IPS-18c (cell line): Measurements from ENCODE around the gene UBE2D4.

Experiments used
- H3K4me3 ChIP-seq: 2 replicates; pipeline ENCODE4 v1.7.0; 2013; ENCODE audit warnings: low read depth, mild to moderate bottlenecking, low read length, moderate library complexity; ENCODE audit not compliant: insufficient read depth
- H3K9me3 ChIP-seq: one replicate; pipeline ENCODE4 v1.6.1; 2013; ENCODE audit warnings: mild to moderate bottlenecking, low read length, moderate library complexity; ENCODE audit not compliant: control insufficient read depth, insufficient read depth

The UBE2D4 gene

DNA sequence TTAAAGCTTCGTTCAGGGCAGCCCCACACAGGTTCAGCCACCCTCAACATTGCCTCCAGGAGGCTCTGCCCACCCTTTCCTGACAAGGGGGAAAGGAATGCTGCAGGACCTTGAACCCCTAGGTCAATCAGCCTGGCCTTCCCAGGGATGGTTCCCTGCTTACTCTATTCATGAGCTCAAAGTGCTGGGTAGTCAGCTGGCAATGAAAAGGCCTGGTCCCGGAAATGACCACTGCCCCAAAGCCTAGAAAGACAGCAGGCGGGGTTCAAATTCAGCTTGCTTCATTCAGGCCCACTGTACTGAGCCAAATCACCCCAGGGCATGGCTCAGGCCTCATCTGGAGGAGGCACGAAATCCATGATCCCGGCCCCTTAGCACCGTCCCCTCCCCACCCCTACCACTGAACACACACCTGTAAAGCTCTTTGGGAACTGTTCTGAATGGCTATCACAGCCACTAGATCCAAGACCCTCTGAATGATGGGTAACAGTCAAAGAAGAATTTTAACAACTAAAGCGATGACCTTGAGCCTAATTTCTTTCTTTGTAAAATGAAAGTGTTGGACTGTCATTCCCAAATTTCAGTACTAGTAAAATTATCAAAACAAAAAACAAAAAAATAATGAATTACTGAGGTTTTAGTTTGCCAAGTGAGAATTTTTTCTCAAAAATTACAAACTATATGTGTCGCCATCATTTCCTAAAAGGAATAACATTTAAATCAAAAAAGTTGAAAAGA lies 20.9 kb upstream of the UBE2D4 start:
- no peaks in the 10 kb centered on the region for H3K9me3 ChIP-seq
- H3K4me3 ChIP-seq = peak overlapping the region; percentile 69

DNA sequence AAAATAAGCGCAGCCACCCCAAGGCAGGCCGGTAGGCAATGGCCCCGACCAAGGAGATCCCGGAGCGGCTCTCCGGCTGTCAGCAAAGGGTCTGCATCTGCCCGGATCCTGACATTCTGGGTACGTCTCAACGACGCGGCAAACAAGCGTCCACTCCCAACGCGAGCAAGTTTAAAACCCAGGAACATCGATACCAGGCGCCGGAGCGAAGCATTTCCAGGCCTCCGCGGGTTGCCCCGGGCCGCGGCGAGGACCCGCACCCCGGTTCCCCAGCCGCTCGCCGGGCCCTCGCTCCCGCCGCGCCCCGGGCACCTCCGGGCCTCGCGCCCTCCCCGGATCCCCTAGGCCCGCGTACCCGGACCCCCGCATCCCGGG lies 20.3 kb upstream of the UBE2D4 start:
- H3K9me3 ChIP-seq = no peaks in the 10 kb centered on the region

DNA sequence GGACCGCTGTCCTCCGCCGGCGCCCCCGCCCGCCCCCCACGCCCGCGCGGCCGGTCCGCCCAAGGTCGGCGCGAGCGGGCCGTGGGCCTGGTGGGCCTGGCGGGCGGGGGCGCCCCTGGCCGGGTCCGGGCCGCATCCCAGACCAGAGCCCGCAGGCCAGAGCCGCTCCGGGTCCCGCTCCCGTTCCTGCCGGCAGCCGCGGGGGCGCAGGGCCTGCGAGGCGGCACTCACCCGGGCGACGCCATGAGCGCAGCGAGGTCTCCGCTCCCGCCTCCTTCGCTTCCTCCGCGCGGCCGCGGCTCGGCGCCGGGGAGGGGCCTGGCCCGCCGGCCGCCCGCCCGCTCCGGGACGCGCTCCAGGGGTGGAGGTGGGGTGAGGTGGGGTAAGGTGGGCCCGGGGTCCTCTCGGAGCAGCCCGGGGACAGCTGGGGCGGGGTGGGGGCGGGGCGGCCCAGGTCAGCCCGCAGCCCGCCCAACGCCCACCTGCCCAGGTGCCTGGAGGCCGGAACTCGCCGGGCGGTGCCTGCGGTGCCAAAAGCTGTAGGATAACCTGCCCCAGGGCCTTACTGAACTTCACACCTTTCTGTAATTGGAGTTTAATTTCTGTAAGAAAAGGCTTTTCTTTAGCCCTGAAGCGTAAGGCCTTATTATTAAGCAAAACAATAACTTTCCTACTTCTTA lies 19.8 kb upstream of the UBE2D4 start, which contains the start of gene URGCP:
Gene URGCP (minus strand): TSS at position 266 of the 680 bp plus-strand sequence. CDS start 21 bp downstream, at position 245.
- H3K9me3 ChIP-seq = no peaks in the 10 kb centered on the region
- H3K4me3 ChIP-seq = peak within 1 kb of the TSS; percentile 69

More for the DNA sequence above, 20.3 kb upstream of the UBE2D4 start:
- peak overlapping the region; percentile 69 for H3K4me3 ChIP-seq

DNA sequence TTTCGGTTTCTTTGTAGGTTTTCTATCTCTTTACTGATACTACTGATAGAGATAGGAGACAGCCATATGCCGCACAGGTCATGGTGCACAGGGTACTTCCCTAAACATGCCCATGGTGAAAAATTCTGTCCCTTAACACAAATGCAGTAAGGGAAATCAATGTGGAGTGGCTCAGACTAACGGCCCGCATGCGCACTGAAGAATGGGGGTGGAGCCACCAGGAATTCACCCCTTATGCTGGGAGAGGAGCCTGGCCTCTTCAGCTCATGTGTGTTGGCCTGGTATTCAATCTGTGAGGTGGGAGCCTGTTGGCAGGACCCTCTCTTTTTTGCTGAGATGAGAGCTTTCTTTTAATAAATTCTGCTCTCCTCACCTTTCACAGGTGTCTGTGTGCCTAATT lies 11.4 kb upstream of the UBE2D4 start:
- H3K9me3 ChIP-seq = peaks cover 5% of the 10 kb centered on the region
- no peak overlapping the region for H3K4me3 ChIP-seq

DNA sequence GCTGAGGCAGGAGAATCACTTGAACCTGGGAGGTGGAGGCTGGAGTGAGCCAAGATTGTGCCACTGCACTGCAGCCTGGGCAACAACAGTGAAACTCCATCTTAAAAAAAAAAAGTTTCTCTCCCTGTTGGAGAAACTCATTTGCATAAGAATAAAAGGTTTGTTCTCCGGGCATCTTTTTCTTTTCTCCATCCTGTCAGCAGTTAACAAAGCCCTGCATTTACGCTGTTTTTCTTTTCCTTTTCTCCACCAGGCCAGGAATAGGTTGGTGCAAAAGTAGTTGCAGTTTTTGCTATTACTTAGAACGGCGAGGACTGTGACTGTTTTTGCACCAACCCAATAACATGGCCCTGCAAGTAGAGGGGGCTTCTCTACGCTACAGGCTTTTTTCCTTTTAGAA lies 10.3 kb upstream of the UBE2D4 start:
- Histone ChIP-seq H3K9me3 (peaks cover 5% of the 10 kb centered on the region), H3K4me3 (no peak overlapping the region)

DNA sequence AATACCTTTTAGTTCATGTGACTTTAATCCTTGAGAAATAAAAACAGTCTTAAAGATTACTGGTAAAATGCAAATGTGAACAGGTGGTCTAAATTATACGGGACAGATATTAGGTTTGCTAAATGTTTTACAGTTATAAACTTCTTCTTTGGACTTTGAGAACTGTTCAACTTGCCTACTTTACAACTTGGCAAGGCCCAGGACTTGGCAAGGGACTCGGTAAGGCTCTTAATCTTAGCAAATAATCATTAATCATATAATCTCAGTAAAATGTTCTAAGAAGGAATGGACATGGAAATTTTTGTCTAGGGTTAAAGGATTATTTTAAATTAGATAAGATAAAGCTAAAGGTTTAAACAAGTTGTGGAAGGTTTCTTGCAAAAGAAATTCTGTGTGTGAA lies 4.8 kb upstream of the UBE2D4 start:
- Histone ChIP-seq H3K9me3 (peaks cover 2% of the 10 kb centered on the region), H3K4me3 (no peak overlapping the region)

DNA sequence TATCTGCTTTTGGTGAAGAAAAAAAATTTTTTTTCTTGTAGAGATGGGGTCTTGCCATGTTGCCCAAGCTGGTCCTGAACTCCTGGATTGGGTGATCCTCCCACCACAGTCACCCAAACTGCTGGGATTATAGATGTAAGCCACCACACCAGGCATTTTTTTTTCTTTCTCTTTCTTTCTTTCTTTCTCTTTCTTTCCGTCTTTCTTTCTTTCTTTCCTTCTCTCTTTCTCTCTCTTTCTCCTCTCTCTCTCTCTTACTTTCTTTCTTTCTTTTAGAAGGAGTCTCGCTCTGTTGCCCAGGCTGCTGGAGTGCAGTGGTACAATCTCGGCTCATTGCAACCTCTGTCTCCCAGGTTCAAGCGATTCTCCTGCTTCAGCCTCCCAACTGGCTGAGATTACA lies 3.5 kb upstream of the UBE2D4 start:
- Histone ChIP-seq H3K4me3 (no peak overlapping the region), H3K9me3 (no peaks in the 10 kb centered on the region)

DNA sequence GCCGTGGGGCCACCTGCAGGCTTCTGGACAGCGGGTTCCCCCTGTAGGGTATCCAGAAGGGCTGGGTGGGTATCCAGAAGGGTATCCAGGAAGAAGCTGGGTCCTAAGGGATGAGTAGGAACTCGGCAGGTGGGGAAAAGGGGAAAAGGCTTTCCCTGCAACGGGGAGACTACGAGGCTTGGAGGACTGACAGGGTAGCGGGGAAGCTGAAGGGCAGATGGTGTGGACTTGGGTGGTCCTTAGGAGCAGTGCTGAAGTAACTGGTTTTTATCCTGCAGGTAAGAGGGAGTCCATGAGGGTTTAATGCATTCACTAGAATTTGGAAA lies 525 bp downstream of the UBE2D4 start:
- Histone ChIP-seq H3K9me3 (no peaks in the 10 kb centered on the region), H3K4me3 (peak overlapping the region; percentile 38)

DNA sequence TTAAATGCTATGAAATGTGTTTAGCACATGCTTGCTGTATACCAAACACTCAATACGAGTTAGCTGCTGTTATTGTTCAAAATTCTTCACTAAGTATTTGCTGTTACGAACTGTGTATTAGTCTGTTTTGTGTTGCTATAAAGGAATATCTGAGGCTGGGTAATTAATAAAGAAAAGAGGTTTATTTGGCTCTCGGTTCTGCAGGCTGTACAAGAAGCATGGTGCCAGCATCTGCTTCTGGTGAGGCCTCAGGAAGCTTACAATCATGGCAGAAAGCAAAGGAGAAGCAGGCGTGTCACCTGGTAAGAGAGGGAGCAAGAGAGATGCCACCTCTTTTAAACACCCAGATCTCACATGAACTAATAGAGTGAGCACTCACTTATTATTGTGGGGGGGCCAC lies 1.6 kb downstream of the UBE2D4 start:
- H3K4me3 ChIP-seq = no peak overlapping the region
- no peaks in the 10 kb centered on the region for H3K9me3 ChIP-seq

DNA sequence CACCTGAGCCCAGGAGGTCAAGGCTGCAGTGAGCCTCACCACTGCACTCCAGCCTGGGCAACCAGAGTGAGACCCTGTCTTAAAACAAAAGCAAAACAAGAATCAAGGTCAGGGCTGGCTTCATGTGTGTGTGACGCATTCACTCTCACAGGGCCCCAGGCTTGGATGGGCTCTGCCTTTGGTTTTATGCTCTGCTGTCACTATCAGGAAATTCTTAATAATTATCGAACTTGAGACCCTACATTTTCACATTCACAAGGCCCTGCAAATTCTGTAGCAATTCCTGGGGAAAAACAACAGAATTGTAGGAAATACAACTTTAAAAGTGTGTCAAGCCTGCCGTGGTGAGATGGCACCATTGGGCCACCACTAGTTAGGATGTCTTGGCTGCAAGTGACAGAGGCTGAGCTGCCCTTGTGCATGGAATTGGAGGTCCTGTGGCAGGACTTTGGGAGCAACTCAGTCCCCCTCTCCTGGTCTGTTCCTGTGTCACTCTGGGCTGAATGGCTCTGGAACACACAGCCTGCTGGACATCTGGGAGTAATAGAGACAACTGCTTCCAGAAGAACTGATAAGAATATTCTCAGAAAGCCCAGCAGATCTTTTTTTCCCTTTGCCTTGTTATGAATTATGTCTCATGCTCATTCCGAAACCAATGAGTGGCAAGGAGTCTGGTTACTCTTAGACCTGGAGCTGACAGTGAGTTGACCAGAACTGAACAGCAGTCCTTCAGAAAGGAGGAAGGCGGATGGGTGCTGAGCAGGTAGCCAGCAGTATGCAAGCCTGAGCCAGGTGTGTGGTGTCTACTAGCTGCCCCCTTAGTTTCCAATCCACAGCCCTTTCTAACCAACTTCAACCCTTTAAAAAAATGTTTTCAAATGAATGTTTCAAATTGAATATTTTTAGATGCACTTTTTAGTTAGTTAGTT lies 3.6 kb downstream of the UBE2D4 start:
- Histone ChIP-seq H3K4me3 (no peak overlapping the region), H3K9me3 (no peaks in the 10 kb centered on the region)

DNA sequence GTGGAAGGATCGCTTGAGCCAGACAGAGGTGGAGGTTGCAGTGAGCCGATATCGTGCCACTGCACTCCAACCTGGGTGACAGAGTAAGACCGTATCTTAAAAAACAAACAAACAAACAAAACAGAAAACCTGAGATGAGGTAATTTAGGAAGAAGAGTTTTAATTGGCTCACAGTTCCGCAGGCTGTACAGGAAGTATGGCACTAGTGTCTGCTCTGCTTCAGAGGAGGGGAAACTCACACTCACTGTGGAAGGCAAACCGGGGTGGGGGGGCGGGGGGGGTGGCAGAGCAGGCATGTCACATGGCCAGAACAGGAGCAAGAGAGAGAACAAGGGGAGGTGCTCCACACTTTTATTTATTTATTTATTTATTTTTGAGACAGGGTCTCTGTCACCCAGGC lies 5.1 kb downstream of the UBE2D4 start:
- no peaks in the 10 kb centered on the region for H3K9me3 ChIP-seq
- no peak overlapping the region for H3K4me3 ChIP-seq

DNA sequence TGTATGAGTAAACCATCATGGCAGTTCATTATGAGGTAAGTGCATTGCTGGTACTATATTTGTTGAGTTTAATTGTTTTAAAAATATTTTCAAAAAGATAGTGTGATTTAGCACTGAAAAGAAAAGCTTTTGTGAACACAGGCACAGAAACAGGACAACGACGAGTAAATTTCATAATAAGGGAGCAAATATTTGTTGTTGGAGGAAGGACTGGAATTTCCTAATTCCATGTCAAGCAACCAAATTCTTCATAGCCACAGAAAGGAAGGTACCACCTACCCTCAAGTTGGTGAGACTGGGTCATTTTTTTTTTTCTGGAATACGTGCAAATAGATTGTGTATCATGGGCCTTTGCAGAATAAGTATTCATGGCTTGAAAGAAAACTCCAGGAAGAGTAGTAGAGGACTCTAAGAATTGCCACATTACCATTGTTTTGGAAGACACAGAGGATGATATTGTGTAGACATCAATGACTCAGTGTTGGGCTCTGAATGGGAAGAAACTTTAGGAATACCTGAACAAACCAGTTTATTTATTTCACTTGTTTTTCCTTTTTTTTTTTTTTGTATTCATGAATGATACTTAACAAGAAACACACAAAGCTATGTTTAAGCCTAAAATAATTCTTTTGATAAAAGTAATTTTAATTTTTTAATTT lies 7.8 kb downstream of the UBE2D4 start:
- no peaks in the 10 kb centered on the region for H3K9me3 ChIP-seq
- H3K4me3 ChIP-seq = no peak overlapping the region

DNA sequence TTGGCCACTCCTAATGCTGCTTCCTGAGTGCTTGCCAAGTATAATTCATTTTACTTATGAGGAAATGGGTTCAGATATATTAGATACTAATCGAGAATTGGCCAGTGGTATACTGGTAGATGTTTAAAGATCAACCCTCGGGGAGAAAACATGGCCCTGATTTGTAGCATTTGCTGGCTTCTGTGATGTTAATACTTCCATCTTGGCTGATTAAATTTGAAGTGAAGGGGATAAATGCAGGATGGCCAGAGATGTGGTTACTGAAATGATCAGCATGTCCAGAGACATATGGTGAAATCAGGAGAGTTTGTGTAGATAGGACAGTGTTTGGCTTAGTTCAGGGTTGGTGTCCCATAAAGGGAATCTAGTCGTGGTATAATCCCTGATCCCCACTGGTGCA lies 11.2 kb downstream of the UBE2D4 start:
- H3K4me3 ChIP-seq = no peak overlapping the region

DNA sequence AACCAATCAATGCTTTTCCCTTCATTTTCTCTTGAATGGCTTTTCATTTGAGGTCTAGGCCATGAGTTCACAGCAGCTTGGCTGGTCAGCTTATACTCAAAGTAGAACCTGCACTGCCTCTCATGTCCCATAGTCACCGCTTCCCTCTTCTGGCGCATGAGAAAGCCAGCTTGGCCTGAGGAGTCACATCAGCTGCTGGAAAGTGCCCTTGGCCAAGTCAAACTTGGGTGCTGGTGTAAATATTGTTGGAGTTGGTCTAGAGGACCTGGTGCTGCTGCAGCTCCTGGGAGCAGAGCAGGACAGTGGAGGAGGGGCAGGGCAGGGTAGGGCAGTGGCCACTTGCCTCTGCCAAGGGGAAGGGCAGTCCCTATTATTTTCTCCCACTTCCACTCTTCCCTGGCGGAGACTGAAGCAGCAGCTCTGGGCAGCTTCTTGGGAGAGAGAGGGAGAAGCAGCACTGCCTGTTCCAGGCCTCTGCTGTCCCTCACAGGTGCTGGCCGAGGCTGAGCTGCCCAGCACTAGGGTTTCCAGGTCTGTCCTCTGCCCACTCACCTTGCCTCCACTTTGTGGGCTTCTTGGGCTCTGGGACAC lies 12.8 kb downstream of the UBE2D4 start:
- H3K9me3 ChIP-seq = no peaks in the 10 kb centered on the region
- no peak overlapping the region for H3K4me3 ChIP-seq

More for the DNA sequence above, 11.2 kb downstream of the UBE2D4 start:
- no peaks in the 10 kb centered on the region for H3K9me3 ChIP-seq

DNA sequence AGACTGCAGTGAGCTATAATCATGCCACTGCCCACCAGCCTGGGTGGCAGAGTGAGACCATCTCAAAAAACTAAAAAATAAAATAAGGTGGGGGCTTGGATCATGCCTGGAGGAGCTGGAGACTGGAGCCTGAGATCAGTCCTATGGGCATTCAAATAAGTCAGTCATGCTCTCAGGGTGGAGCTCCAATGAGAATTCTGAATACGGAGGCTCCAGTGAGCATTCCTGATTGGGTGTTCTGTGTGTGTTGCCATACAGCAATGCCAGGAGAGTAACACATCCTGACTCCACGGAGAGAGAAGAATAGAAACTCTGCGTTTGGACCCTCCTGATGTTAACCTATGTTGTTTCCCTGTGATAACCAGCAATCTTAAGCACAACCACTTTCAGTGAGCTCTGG lies 16.0 kb downstream of the UBE2D4 start:
- Histone ChIP-seq H3K4me3 (no peak overlapping the region), H3K9me3 (no peaks in the 10 kb centered on the region)

DNA sequence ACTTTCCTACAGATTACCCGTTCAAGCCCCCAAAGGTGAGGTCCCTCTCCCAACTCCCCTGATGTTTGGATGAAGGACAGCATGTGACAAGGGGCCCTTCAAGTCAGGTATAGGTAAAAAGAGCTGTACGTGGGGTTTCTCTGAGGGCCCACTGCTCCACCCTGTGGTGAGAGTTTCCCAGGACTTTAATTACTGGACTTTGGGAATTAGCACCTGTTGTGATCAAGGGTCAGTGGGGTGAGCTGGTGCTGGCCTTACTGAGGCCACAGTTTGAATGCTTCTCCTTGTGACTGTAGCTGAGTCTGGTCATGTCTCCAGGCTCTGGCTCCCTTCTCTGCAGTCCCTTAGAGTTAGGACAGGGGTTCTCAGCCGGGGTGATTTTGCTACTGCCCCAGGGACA lies 16.8 kb downstream of the UBE2D4 start:
- no peaks in the 10 kb centered on the region for H3K9me3 ChIP-seq
- no peak overlapping the region for H3K4me3 ChIP-seq
